Measurements from ENCODE around the gene CIAO3.
"Not testable (repeated sequence)": the region's sequence is repeated elsewhere in the genome, so short reads cannot be mapped to it uniquely, and the experiment has no call there.

CIAO3 gene

DNA sequence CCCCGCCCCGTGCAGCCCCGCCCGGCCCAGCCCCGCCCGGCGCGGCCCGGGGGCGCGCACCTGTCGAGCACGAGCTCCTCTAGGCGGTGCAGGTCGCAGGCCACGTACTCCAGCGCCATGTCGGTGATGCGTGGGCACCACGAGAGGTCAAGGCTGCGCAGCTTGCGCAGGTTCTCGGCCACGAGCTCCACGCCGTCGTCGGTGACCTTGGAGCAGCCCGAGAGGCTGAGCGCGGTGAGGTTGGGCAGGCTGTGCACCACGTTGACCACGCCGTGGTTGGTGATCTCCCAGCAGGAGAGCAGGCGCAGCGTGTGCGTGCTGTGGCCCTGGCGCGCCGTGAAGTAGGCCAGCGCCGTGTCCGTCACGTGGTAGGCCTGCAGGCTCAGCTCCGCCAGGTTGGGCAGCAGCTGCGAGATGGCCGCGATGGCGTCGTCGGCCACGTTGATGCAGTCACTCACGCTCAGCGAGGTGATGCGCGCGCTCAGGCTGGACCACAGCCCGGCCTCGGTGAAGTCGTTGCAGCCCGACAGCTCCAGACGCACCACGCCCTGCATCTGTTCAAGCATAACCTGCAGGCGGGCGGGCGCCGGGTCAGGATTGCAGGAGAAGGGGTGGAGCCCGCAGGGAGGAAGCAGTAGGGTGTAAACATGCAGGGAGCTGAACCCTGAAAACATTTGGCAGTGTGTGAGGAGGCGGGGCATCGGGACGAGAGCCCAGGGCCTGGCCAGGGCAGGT lies 45.3 kb downstream of the CIAO3 start:
- DNase-seq (peak; percentile 73), ATAC-seq (peak; percentile 70)
- Mint-ChIP-seq H3K36me3 (ENCODE audit: low read depth) (no peaks in the 10 kb centered on the region), H3K9me3 (no peaks in the 10 kb centered on the region), H3K27ac (peak overlapping the region; percentile 31), H3K4me3 (peak overlapping the region; percentile 67), H3K4me1 (peaks cover 8% of the 10 kb centered on the region), H3K27me3 (peaks cover 9% of the 10 kb centered on the region)

DNA sequence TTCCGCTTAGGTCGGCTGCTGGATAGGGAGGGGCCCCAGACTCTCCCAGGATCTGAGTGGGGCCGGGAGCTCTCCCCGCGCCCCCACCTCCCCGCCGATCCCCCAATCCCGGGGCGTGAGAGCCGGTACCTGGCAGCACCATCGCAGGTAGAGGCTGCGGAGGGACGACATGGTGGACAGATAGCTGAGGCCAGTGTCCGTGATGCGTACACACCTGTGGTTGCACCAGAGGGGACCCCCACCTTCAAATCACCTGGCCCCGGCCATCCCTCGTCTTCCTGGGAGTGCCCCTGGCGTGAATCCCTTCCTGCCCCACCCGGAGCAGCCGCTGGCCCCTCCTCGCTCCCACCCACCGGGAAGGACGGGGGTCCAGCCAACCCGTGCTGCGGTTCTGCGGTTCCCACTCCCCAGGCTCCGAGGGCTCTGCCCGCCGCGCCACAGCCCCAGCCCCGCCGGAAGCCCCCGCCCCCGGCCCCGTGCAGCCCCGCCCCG lies 45.9 kb downstream of the CIAO3 start:
- peaks cover 10% of the 10 kb centered on the region for H3K4me1 Mint-ChIP-seq
- peaks cover 6% of the 10 kb centered on the region for H3K27me3 Mint-ChIP-seq
- H3K4me3 Mint-ChIP-seq: no peak overlapping the region
- DNase-seq (no peak), ATAC-seq (no peak)
- H3K36me3 Mint-ChIP-seq (ENCODE audit: low read depth): no peaks in the 10 kb centered on the region
- no peaks in the 10 kb centered on the region for H3K9me3 Mint-ChIP-seq
- no peak overlapping the region for H3K27ac Mint-ChIP-seq

DNA sequence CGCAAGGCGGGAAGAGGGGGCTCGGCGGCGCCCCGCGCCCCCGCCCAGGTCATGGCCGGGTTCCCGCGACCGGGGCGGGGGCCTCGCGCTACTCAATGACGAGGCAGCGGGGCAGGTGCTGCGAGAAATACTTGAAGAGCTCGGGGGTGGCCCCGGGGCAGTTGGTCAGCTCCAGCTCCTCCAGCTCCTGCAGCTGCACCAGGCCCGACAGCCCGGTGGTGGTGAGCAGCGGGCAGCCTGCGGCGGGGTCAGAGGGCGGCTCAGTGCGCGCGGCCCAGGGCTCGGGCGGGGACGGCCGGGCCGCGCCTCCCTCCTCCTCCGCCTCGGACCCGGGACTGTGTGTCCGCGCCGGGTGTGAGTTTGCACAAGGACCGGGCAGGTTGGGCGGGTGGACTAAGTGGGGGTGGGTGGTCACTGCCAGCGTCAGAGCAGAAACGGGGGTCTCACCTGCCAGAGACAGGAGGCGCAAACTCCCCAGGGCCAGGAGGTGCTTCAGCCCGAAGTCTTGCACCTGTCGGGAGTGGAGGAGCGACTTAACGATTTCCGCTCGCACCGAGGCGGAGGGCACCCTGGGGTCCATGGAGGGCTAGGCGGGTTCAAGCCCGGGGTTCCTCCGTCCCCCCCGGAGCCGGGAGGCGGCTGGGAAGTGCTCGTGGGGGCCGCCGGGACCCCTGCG lies 46.5 kb downstream of the CIAO3 start:
- peaks cover 13% of the 10 kb centered on the region for H3K4me1 Mint-ChIP-seq
- no peak for ATAC-seq
- H3K27ac Mint-ChIP-seq: no peak overlapping the region
- peak overlapping the region; percentile 61 for H3K4me3 Mint-ChIP-seq
- H3K9me3 Mint-ChIP-seq: no peaks in the 10 kb centered on the region
- H3K27me3 Mint-ChIP-seq: peaks cover 6% of the 10 kb centered on the region
- no peak for DNase-seq
- no peaks in the 10 kb centered on the region for H3K36me3 Mint-ChIP-seq (ENCODE audit: low read depth)

DNA sequence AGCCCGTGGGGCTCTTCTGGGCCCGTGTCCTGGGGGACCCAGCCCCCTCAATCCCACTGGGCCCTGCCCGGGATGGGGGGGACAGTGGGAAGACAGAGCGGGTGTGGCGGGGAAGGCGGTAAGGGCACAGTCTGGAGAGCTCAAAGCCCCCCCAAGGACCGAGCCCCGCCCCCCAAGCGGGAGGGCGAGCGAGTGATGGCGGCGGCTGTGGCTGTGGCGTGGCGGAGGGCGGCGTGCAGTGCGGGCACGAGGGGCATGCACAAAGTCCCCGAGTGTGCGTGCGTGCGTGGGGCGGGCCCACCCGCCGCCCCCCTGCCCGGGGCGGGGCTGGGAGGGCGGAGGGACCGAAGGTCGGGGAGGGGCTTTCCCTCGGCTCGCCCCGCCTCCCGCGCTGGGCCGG lies 47.0 kb downstream of the CIAO3 start:
- Mint-ChIP-seq H3K9me3 (no peaks in the 10 kb centered on the region), H3K36me3 (ENCODE audit: low read depth) (no peaks in the 10 kb centered on the region), H3K4me1 (peaks cover 18% of the 10 kb centered on the region), H3K4me3 (no peak overlapping the region), H3K27ac (no peak overlapping the region), H3K27me3 (peaks cover 6% of the 10 kb centered on the region)
- no peak for ATAC-seq
- DNase-seq: no peak

DNA sequence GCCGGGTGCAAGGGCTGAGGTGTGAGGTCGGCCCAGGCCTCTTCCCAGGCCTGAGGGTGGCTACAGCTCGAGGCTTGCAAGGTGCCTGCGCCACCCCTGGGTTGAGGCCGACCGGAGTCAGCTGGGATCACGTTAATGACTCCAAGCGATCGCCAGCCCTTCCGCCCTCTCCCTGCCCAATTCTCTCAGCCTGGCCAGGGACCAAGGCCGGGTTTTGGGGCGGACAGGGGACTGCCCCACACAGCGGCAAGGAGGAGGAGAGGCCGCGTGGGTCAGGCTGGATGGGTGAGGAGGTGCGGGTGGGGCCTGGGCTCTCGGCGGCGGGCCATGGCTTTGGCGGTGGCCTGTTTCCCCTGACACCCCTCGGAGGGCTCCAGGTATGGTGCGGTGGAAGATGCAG lies 47.4 kb downstream of the CIAO3 start:
- Mint-ChIP-seq H3K4me3 (no peak overlapping the region), H3K9me3 (no peaks in the 10 kb centered on the region), H3K27me3 (peaks cover 6% of the 10 kb centered on the region), H3K36me3 (ENCODE audit: low read depth) (no peaks in the 10 kb centered on the region), H3K27ac (no peak overlapping the region), H3K4me1 (peaks cover 22% of the 10 kb centered on the region)
- ATAC-seq (no peak), DNase-seq (no peak)

DNA sequence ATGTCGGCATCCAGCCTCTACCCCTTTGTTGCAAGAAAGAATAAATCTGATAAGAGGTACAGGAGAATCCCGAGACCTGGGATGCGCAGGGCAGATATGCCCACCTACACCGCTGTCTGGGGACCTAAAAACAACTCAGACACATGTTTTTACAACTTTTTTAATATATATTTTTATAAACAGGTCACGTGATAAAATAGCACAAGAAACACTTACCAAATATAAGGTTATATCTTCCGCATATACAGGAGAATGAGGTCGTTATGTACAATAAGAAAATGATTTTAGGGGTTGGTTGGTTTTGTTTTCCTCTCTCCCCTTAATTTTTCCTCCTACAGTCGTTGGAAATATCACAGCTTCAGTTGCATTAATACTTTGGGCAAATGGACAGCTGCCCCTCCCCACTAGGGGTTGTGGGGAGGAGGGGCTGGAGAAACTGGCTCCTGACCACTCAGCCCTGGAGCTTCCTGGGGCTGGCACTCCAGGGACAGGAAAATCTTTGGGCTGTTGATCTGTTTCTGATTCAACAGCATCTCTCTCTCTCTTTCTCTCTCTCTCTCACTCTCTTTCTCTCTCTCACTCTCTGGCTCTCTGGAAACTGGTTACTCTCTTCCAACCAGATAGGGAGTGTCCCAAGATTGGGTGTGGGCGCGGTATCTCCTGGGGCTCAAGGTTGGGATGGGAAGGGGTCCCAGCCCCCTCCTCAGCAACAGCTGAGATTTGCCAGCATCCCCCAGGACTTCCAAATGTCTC lies 48.3 kb downstream of the CIAO3 start:
- Mint-ChIP-seq H3K9me3 (no peaks in the 10 kb centered on the region), H3K27me3 (peaks cover 6% of the 10 kb centered on the region), H3K4me1 (peaks cover 23% of the 10 kb centered on the region), H3K27ac (no peak overlapping the region), H3K36me3 (ENCODE audit: low read depth) (no peaks in the 10 kb centered on the region), H3K4me3 (no peak overlapping the region)
- ATAC-seq (no peak), DNase-seq (no peak)

DNA sequence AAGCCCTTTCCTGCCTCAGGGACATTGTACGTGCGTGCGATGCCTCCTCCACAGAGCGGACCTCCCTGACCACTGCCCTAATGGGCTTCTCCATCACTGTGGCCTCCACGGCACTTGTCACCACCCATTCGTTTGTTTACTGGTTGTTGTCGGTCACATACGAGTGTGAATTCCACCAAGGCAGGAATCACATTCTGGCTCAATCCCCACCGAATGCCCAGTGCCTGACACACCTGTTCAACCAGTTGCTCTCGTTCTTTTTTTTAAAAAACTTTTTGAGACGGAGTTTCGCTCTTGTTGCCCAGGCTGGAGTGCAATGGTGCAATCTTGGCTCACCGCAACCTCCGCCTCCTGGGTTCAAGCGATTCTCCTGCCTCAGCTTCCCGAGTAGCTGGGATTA lies 49.6 kb downstream of the CIAO3 start:
- not testable (repeated sequence) for H3K9me3 Mint-ChIP-seq; ATAC-seq; H3K27ac Mint-ChIP-seq; H3K27me3 Mint-ChIP-seq; DNase-seq; H3K36me3 Mint-ChIP-seq (ENCODE audit: low read depth)
- Mint-ChIP-seq H3K4me3 (peak overlapping the region; percentile 36), H3K4me1 (peaks cover 23% of the 10 kb centered on the region)

DNA sequence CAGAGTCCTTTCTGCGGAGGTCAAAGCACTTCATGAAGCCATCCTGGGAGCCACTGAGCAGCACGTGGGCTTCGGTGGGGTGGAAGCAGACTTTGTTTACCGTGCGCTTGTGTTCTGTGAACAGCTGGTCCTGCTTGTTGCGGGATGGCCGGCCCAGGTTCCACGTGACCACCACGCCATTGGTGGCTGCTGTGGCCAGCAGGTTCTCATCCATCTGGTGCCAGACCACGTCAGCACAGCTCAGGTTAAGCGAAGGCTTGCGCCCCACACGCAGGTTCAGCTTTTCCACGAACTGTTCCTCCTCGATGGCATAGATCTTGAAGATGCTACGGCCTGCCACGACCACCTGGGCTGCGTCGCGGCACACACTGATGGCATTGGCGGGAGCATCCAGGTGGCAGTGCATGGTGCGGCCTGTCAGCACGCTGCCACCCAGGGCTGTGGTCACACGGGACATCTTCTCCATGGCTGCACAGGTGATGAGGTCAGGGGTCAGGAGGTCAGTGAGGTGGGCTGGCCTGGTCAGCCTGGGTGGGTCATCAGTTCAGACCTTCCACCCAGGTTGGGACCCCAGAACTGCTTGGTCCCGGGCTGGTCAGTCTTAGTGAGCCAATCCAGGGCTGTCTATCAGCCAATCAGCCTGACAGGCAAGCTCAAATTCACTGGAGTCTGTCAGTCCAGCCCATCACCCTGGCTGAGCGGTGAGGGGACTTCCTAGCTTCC lies 51.5 kb downstream of the CIAO3 start:
- H3K4me3 Mint-ChIP-seq: peak overlapping the region; percentile 86
- no peaks in the 10 kb centered on the region for H3K9me3 Mint-ChIP-seq
- peak overlapping the region; percentile 81 for H3K27ac Mint-ChIP-seq
- H3K36me3 Mint-ChIP-seq (ENCODE audit: low read depth): peaks cover 3% of the 10 kb centered on the region
- DNase-seq: no peak
- peaks cover 3% of the 10 kb centered on the region for H3K27me3 Mint-ChIP-seq
- peaks cover 19% of the 10 kb centered on the region for H3K4me1 Mint-ChIP-seq
- no peak for ATAC-seq

DNA sequence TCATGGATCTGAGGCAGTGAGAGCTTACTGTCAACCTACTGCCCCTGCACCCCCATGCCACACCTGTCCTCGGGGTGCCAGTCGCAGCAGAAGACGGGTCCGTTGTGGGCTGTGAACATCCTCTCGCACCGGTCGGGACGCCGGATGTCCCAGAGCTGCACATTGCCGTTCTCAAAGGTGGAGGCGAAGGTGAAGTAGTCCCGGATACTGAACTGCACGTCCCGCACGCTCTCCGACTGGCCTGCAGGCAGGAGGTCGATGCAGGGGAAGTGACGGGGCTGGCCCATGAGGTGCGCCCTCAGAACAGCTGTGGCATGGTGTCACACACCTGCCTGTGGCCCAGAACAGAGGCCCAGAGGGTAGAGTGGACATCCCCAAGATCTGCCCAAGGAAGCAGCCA lies 53.3 kb downstream of the CIAO3 start:
- Mint-ChIP-seq H3K36me3 (ENCODE audit: low read depth) (peaks cover 7% of the 10 kb centered on the region), H3K4me1 (peaks cover 27% of the 10 kb centered on the region), H3K4me3 (no peak overlapping the region), H3K27ac (no peak overlapping the region), H3K9me3 (no peaks in the 10 kb centered on the region), H3K27me3 (no peaks in the 10 kb centered on the region)
- no peak for DNase-seq
- ATAC-seq: no peak

DNA sequence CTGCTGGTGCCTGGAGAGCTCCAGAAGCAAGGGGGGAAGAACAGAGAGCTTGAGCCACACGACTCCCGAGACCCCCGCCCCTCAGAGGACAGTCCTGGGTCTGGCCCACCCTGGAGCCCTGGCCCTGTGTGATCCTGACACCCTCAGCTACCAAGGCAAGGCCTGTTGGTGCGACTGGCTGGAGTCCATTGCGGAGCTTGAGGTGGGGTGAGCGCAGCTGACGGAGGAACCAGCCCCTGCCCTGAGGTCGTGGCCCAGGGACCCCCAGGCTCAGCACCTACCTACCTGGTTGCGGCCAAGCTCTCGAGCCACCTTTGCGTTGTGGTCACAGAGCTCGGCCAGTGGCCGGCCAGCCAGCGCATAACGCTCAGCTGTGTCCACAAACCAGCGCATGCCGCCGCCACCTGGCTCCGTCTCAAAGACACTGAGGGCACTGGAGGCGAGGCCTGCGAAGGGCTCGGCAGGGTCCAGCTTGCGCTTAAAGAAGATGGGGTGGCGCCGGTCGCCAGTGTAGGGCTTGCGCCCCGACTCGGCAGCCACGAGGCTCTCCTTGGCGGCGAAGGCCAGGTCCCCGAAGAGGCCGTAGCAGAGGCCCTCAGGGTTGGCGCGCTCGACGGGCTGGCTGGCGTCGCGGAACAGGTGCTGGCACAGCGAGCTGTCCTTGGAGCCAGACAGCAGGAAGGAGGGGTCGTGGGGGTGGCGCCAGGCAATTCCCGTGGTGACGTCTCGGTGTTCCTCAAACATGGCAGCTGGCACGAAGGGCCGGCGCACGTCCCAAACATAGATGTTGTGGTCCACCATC lies 54.1 kb downstream of the CIAO3 start:
- DNase-seq (no peak), ATAC-seq (no peak)
- H3K36me3 Mint-ChIP-seq (ENCODE audit: low read depth): peaks cover 14% of the 10 kb centered on the region
- no peaks in the 10 kb centered on the region for H3K27me3 Mint-ChIP-seq
- H3K9me3 Mint-ChIP-seq: no peaks in the 10 kb centered on the region
- H3K27ac Mint-ChIP-seq: no peak overlapping the region
- no peak overlapping the region for H3K4me3 Mint-ChIP-seq
- peaks cover 35% of the 10 kb centered on the region for H3K4me1 Mint-ChIP-seq

DNA sequence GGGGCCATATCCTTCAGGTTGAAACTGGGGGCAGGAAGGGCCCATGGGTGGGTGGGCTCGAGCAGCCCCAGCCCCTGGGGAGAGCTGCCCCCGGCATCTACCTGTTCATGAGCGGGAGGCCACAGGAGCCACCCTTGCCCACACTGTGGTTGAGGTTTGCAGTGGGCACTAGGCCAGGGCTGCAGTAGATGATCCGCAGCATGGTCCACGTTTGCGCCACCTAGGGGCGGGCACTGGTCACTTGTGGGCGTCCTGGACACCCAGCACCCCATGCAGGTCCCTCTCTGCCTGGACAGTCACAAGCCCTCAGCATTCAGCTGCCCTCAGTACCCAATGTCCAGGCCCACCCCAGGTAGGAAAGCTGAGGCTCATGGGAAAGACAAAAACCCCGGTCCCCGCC lies 54.8 kb downstream of the CIAO3 start:
- H3K36me3 Mint-ChIP-seq (ENCODE audit: low read depth): peaks cover 19% of the 10 kb centered on the region
- ATAC-seq: no peak
- no peaks in the 10 kb centered on the region for H3K27me3 Mint-ChIP-seq
- H3K4me1 Mint-ChIP-seq: peaks cover 42% of the 10 kb centered on the region
- H3K9me3 Mint-ChIP-seq: no peaks in the 10 kb centered on the region
- peak; percentile 46 for DNase-seq
- peak overlapping the region; percentile 11 for H3K27ac Mint-ChIP-seq
- no peak overlapping the region for H3K4me3 Mint-ChIP-seq

DNA sequence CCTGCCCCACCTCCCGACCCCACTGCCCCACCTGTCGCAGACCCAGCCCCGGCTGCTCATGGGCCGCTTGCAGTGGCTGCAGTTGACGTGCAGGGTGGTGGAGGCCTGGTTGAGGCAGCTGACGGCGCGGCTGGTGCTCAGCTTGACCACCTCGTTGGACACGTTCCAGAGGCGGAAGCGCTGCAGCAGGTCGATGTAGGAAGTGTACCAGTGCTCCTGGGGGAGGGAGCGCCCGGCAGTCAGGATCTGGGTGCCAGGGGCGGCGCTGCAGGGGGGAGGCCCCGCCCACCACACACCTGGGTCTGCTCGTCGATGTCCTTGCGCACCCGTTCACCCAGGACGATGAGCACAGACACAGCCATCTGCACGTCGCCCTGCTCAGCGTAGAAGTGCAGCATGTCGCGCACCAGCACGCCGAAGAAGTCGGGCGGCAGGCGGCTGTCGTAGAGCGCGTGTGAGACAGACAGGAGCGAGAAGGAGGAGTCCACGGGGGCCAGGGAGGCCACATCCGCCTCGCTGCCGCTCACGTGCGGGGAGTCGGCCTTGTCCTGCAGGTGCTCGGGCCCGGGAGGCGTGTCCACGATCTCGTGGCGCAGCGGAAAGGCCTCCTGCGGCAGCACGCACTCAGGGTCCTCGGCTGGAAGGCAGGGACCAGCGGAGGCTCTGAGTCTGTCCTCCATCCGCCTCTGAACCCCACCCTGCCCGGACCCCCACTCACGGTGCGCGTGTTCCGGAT lies 55.7 kb downstream of the CIAO3 start:
- H3K36me3 Mint-ChIP-seq (ENCODE audit: low read depth): peaks cover 20% of the 10 kb centered on the region
- peaks cover 41% of the 10 kb centered on the region for H3K4me1 Mint-ChIP-seq
- DNase-seq: no peak
- no peaks in the 10 kb centered on the region for H3K9me3 Mint-ChIP-seq
- no peak overlapping the region for H3K4me3 Mint-ChIP-seq
- no peaks in the 10 kb centered on the region for H3K27me3 Mint-ChIP-seq
- no peak overlapping the region for H3K27ac Mint-ChIP-seq
- ATAC-seq: no peak

DNA sequence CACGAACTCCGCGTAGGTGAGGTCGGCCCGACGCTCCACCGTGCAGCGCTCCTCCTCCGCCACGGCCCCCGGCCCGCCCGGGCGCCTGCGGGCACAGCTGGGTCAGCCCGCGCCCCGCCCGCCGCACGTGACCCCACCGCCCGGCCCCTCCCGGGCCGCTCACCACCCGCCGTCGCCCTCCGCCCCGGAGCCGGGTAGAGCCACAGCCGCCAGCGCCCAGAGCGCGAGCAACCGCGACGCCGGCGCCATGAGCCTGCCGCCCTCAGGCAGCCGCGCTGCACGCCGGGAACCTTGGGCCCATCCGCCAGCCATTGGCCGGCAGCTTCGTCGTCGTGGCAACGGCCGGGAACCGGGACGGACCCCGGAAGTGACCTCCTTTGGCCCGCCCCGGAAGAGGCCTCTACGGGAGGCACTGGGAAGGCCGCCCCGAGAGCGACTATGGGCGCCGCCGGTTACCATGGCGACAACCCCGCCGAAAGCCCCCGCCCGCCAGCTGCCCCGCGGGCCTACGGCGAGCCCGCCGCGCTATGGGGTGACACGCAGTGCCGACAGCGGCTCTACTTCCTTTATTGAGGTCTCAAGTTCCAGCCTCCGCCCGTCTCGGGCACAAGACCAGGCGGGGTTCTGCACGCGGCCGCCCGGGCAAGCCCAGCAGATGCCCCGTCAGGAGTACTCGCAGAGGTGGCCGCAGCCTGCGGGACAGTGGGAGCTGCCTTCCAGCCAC lies 56.6 kb downstream of the CIAO3 start, which contains the start of gene JMJD8:
TSS of gene JMJD8 (minus strand) at position 264 of the 724 bp plus-strand sequence. CDS start at position 249, 15 bp downstream.
- H3K4me1 Mint-ChIP-seq: peaks cover 41% of the 10 kb centered on the region
- H3K9me3 Mint-ChIP-seq: no peaks in the 10 kb centered on the region
- peak within 1 kb of the TSS; percentile 54 for H3K27ac Mint-ChIP-seq
- DNase-seq: peak; percentile 99
- peak; percentile 83 for ATAC-seq
- peak within 1 kb of the TSS; percentile 82 for H3K4me3 Mint-ChIP-seq
- peaks cover 20% of the 10 kb centered on the region for H3K36me3 Mint-ChIP-seq (ENCODE audit: low read depth)
- H3K27me3 Mint-ChIP-seq: no peaks in the 10 kb centered on the region
